Naive thymus-derived CD8-positive, alpha-beta T cell (primary cell): ENCODE measurements around the gene SLC22A12. TPM values are rescaled to one million over a fixed set of nuclear protein-coding genes. Genes with fewer than 3 reads are reported as not detected.
"Not testable (repeated sequence)": the region's sequence is repeated elsewhere in the genome, so short reads cannot be mapped to it uniquely, and the experiment has no call there.

Source experiments
- ATAC-seq, 2 donors: fragments of 150-1000 bp; cut with Tn5 transposase in 1 of 2; sonication (Bioruptor Pico), chemical (Tn5 transposase) in 1 of 2; 1 replicate in 1 of 2; 2 replicates in 1 of 2; pipeline ENCODE4 v1.10.0; 2021; ENCODE audit warnings: mild to moderate bottlenecking in 2 of 2, moderate library complexity in 2 of 2
- POLR2A ChIA-PET: fragments of 350-600 bp; sonication (Branson Sonifier 250); formaldehyde crosslinking; loops from one replicate; lab custom pipeline; 2021; ENCODE audit warnings: antibody characterized with exemption; lab: Charles Lee
- DNase-seq, 10 donors: peaks; one replicate each; pipeline versions ENCODE4 v3.0.0 to v3.0.0-alpha.2; 2020 to 2022
- H3K27ac Mint-ChIP-seq, 10 donors: one replicate each; pipeline ENCODE4 v1.8.0; 2020 to 2022; ENCODE audit warnings: mild to moderate bottlenecking in 10 of 10, mixed read lengths in 10 of 10, moderate library complexity in 4 of 10, inconsistent platforms in 1 of 10
- H3K27me3 Mint-ChIP-seq, 5 donors: one replicate each; pipeline ENCODE4 v1.8.0; 2021 to 2022; ENCODE audit warnings: mixed read lengths in 5 of 5
- H3K36me3 Mint-ChIP-seq, 3 donors: one replicate each; pipeline ENCODE4 v1.8.0; 2020 to 2022; ENCODE audit warnings: mixed read lengths in 3 of 3, mild to moderate bottlenecking in 2 of 3, inconsistent platforms in 1 of 3
- H3K4me1 Mint-ChIP-seq, 4 donors: one replicate each; pipeline ENCODE4 v1.8.0; 2021 to 2022; ENCODE audit warnings: mixed read lengths in 4 of 4
- H3K4me3 Mint-ChIP-seq, 10 donors: one replicate each; pipeline ENCODE4 v1.8.0; 2020 to 2022; ENCODE audit warnings: mild to moderate bottlenecking in 10 of 10, mixed read lengths in 10 of 10, moderate library complexity in 6 of 10, inconsistent platforms in 1 of 10
- H3K9me3 Mint-ChIP-seq, 9 donors: one replicate each; pipeline ENCODE4 v1.8.0; 2020 to 2022; ENCODE audit warnings: mixed read lengths in 9 of 9, mild to moderate bottlenecking in 3 of 9, inconsistent platforms in 1 of 9, moderate library complexity in 1 of 9
- polyA plus RNA-seq, 3 donors: library from polyadenylated mRNA; unstranded; fragments of 300-500 nt; fragmentation: Illumina TruSeq; gene quantifications; one replicate each; pipeline ENCODE4 v1.2.3, GENCODE V29; 2021
- total RNA-seq, 8 experiments: library from RNA in 2 of 8; stranded (reverse) in 2 of 8; gene quantifications; one replicate each; pipeline ENCODE4 v1.2.3 and lab custom pipeline; 2021 to 2026

SLC22A12 gene
- total and polyA plus RNA-seq, 5 experiments from 2014 or later = not detected

DNA sequence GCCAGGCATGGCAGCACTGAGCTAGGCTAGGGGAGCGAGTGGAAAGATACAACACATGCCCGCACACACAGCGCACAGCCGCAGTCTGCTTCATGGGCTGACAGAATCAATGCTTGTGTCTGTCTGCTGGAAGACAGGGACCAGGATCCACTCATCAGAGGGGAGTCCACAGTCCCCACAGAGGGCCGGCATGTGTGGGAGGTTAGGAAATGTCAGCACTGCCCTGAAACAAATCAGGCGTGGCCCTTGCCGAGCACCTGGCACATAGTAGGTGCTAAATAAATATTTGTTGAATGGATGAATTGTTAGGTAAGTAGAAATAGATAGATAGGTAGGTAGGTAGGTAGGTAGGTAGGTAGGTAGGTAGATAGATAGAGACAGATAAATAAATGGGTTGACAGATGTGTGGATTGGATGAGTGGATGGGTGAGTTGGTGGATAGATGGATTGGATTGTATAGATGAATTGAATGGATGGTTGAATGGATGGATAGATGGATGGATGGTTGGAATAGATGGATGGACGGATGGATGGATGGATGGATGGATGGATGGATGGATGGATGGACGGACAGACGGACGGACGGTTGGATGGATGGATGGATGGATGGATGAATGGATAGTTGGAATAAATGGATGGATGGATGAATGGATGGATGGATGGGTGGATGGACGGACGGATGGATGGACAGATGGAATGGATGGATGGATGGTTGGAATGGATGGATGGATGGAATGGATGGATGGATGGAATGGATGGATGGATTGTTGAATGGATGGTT lies 3.3 kb downstream of the SLC22A12 start:
- ATAC-seq (no peak), DNase-seq (peak in 1 of 10 donors; percentile 9)
- Mint-ChIP-seq H3K4me1 (peaks cover 0 to 1% (median 0%) of the 10 kb centered on the region in 4 donors), H3K9me3 (peaks cover 0 to 3% (median 2%) of the 10 kb centered on the region in 9 donors), H3K36me3 (no peaks in the 10 kb centered on the region), H3K27me3 (peaks cover 0 to 9% (median 3%) of the 10 kb centered on the region in 5 donors), H3K27ac (no peak overlapping the region), H3K4me3 (no peak overlapping the region)
- POLR2A ChIA-PET = no interaction called here

DNA sequence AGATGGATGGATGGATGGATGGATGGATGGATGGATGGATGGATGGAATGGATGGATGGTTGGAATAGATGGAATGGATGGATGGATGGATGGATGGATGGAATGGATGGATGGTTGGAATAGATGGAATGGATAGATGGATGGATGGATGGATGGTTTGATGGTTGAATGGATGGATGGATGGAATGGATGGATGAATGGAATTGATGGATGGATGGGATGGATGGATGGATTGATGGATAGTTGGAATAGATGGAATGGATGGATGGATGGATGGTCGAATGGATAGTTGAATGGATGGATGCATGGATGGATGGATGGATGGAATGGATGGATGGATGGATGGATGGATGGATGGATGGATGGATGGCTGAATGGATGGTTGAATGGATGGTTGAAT lies 4.9 kb downstream of the SLC22A12 start:
- H3K4me3 Mint-ChIP-seq, H3K27ac Mint-ChIP-seq, POLR2A ChIA-PET, ATAC-seq, H3K27me3 Mint-ChIP-seq, H3K4me1 Mint-ChIP-seq, DNase-seq, H3K9me3 Mint-ChIP-seq, H3K36me3 Mint-ChIP-seq: not testable (repeated sequence)

DNA sequence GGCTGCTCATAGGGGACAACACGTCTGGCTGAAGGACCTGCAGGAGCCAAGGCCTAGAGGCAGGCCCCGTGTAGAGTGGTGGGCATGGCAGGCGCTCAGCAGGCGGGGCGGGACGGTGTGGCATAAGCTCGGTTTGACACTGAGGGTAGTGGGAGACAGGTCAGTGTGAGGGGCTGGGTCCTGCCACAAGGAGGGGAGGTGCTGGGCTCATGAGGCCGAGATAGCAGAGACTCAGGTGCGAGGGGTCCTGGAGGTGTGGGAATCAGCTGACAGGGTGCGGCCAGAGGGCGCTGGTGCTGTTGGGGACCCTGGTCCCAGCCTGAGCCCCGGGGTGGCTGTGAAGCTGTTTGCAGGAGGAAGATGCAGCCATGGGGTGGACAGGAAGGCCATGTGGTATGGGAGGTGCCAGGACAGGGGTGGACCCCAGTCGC lies 6.7 kb downstream of the SLC22A12 start:
- Mint-ChIP-seq H3K4me3 (no peak overlapping the region), H3K9me3 (no peaks in the 10 kb centered on the region), H3K27ac (no peak overlapping the region), H3K36me3 (no peaks in the 10 kb centered on the region), H3K4me1 (peaks cover 0 to 1% (median 0%) of the 10 kb centered on the region in 4 donors), H3K27me3 (peaks cover 0 to 9% (median 1%) of the 10 kb centered on the region in 5 donors)
- ATAC-seq (no peak), DNase-seq (peak in 1 of 10 donors; percentile 43)
- POLR2A ChIA-PET = no interaction called here

DNA sequence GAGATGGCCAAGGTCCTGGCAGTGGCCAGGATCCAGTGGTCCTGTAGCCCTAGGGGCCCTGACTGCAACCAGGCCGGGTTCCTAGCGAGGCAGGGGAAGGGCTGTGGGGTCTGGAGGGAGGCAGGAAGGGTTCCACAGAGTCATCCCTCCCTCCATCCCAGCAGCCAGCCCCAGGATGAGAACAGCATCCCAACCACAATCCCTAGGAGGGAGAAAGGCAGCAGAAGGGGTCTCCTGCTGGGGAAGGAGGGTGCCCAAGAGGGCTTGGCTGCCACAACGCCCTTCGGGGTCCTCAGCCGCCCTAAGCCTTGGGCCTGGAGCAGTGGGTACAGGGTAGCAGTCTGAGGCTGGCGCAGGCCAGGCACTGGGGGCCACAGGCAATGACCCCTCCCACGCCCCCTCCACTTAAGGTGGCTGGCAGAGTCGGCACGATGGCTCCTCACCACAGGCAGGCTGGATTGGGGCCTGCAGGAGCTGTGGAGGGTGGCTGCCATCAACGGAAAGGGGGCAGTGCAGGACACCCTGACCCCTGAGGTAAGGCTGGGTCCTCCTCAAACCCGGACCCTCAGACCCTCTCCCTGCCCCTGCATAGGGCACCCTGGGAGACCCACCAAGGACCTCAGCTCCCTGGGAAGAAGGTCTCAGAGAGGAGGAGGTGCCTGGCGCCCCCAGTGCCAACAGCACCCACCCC lies 7.2 kb downstream of the SLC22A12 start:
- H3K4me1 Mint-ChIP-seq = peaks cover 0 to 1% (median 0%) of the 10 kb centered on the region in 4 donors
- ATAC-seq = no peak

DNA sequence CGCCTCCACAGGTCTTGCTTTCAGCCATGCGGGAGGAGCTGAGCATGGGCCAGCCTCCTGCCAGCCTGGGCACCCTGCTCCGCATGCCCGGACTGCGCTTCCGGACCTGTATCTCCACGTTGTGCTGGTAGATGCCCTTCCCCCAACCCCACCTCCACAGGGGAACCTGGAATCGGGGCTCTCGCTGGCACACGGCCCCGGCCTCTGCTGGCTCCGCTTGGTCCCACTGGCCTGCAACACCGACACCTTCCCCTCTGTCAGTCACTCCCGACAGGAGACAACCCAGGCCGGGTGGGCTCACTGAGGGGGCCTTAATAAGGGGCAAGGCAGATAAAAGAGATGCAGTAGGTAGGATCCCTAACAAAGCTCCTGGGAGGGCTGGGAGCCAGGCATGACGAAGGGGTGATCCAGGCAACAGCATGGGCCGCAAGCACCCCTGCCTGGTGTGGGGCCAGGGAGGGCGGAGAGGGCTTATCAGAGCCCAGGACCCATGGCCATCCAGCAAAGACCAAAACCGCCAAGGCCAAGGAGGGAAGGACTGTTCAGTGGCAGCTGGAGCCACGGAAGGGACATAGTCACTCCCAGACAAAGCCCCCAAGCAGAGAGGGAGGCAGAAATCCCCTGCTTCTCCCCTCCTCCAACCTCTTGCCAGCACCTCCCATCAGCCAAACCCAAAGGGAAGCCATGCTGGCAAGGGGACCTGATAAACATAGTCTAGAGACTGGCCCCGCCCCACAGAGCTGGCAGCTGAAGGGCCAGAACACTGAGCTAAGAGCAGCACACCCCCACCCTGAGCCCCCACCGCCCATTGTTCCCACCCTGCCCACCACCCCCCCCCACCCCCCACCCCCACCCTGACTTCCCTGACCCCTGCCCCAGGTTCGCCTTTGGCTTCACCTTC lies 8.0 kb downstream of the SLC22A12 start:
- Mint-ChIP-seq H3K9me3 (no peaks in the 10 kb centered on the region), H3K27ac (no peak overlapping the region), H3K36me3 (no peaks in the 10 kb centered on the region), H3K4me1 (peaks cover 0 to 1% (median 0%) of the 10 kb centered on the region in 4 donors), H3K4me3 (no peak overlapping the region), H3K27me3 (peaks cover 0 to 9% (median 1%) of the 10 kb centered on the region in 5 donors)
- ATAC-seq (no peak), DNase-seq (peak in 1 of 10 donors; percentile 53)
- POLR2A ChIA-PET = no interaction called here

More for the DNA sequence above, 7.2 kb downstream of the SLC22A12 start:
- Mint-ChIP-seq H3K4me3 (no peak overlapping the region), H3K36me3 (no peaks in the 10 kb centered on the region), H3K27me3 (peaks cover 0 to 9% (median 1%) of the 10 kb centered on the region in 5 donors), H3K9me3 (no peaks in the 10 kb centered on the region), H3K27ac (no peak overlapping the region)
- POLR2A ChIA-PET = no interaction called here
- peak in 1 of 10 donors; percentile 19 for DNase-seq

DNA sequence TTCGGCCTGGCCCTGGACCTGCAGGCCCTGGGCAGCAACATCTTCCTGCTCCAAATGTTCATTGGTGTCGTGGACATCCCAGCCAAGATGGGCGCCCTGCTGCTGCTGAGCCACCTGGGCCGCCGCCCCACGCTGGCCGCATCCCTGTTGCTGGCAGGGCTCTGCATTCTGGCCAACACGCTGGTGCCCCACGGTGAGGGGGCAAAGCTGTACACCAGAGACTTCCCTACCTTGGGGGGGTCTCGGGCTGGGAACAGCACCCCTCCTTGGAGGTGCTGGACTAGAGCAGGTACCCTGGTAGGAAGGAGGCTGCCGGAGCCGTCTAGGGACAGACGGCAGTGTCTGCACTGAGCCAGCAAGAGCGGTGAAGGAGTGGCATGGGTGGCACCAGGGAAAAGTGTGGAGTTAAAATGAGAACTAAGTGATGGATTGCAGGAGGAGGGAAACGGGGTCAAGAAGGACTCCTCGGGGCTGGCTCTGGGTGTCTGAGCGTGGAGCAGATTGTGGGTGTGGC lies 8.7 kb downstream of the SLC22A12 start:
- POLR2A ChIA-PET = no interaction called here
- DNase-seq = no peak
- Mint-ChIP-seq H3K4me1 (peaks cover 0 to 1% (median 0%) of the 10 kb centered on the region in 4 donors), H3K36me3 (no peaks in the 10 kb centered on the region), H3K27me3 (peaks cover 0 to 9% (median 4%) of the 10 kb centered on the region in 5 donors), H3K4me3 (no peak overlapping the region), H3K9me3 (no peaks in the 10 kb centered on the region), H3K27ac (peak overlapping the region in 1 of 10 donors; percentile 58)
- no peak for ATAC-seq

DNA sequence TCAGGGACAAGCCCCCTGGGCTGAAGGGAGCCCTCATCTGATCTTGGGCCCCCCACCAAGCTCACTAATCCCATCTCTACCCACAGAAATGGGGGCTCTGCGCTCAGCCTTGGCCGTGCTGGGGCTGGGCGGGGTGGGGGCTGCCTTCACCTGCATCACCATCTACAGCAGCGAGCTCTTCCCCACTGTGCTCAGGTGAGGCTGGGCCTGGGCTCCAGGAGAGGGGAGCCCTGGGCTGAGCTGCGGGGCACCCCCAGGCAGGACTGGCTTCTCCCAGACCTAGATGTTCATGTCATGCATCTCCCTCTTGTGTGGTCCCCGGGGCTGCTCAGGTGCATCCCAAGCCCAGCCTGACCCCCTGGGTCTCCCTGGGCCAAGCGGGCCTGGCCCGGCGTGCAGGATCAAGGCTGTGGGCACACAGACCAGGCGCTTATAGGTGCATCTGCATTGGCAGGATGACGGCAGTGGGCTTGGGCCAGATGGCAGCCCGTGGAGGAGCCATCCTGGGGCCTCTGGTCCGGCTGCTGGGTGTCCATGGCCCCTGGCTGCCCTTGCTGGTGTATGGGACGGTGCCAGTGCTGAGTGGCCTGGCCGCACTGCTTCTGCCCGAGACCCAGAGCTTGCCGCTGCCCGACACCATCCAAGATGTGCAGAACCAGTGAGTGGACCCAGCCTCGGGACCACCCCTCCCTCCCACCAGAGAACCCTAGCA lies 9.4 kb downstream of the SLC22A12 start:
- no peak for DNase-seq
- no peaks in the 10 kb centered on the region for H3K36me3 Mint-ChIP-seq
- peaks cover 0 to 1% (median 0%) of the 10 kb centered on the region in 4 donors for H3K4me1 Mint-ChIP-seq
- H3K9me3 Mint-ChIP-seq = no peaks in the 10 kb centered on the region
- POLR2A ChIA-PET = no interaction called here
- H3K27ac Mint-ChIP-seq = no peak overlapping the region
- H3K27me3 Mint-ChIP-seq = peaks cover 0 to 9% (median 5%) of the 10 kb centered on the region in 5 donors
- ATAC-seq = no peak
- no peak overlapping the region for H3K4me3 Mint-ChIP-seq

DNA sequence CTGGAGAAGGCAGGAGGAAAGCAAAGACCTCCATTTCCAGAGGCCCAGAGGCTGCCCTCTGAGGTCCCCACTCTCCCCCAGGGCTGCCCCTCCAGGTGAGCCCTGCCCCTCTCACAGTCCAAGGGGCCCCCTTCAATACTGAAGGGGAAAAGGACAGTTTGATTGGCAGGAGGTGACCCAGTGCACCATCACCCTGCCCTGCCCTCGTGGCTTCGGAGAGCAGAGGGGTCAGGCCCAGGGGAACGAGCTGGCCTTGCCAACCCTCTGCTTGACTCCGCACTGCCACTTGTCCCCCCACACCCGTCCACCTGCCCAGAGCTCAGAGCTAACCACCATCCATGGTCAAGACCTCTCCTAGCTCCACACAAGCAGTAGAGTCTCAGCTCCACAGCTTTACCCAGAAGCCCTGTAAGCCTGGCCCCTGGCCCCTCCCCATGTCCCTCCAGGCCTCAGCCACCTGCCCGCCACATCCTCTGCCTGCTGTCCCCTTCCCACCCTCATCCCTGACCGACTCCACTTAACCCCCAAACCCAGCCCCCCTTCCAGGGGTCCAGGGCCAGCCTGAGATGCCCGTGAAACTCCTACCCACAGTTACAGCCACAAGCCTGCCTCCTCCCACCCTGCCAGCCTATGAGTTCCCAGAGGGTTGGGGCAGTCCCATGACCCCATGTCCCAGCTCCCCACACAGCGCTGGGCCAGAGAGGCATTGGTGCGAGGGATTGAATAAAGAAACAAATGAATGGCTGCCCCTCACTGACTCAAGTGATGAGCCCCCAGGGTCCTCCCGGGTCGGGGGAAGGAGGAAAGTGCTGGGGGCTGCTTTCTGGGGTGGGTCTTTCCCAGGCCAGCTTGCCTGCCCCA lies 10.8 kb downstream of the SLC22A12 start:
- H3K36me3 Mint-ChIP-seq = no peaks in the 10 kb centered on the region
- H3K9me3 Mint-ChIP-seq = no peaks in the 10 kb centered on the region
- POLR2A ChIA-PET = no interaction called here
- H3K4me1 Mint-ChIP-seq = peaks cover 0 to 1% (median 0%) of the 10 kb centered on the region in 4 donors
- ATAC-seq (no peak), DNase-seq (no peak)
- no peak overlapping the region for H3K4me3 Mint-ChIP-seq
- peaks cover 0 to 9% (median 8%) of the 10 kb centered on the region in 5 donors for H3K27me3 Mint-ChIP-seq
- H3K27ac Mint-ChIP-seq = no peak overlapping the region

DNA sequence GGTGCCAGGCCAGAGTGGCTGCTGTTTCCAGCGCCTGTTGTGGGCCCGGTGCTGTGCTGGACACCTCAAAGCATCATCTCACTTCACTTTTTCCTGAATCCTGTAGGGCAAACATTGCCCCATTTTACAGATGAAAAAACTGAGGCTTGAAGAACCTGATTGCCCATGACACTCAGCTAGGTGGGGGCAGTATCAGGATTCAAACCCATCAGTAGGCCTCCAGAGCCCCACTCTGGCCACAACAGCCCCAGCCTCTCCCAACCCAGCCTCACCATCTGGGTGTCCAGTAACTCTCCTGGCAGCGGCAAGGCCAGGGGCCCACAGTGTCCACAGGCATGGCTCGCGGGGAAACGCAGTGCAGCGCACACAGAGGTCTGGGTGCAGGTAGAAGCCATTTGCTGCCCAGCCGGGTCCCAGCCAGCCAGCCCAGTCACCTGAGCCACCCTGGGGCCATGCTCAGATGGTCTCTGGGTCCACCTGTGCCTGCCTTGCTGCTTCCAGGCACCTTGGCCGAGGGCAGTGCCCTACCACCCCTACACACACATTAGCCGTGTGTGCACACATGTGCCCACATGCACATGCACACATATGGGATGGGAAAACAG lies 11.5 kb downstream of the SLC22A12 start:
- DNase-seq = no peak
- H3K4me1 Mint-ChIP-seq = peaks cover 0 to 3% (median 0%) of the 10 kb centered on the region in 4 donors
- POLR2A ChIA-PET = no interaction called here
- H3K27me3 Mint-ChIP-seq = peaks cover 0 to 8% (median 2%) of the 10 kb centered on the region in 5 donors
- peak overlapping the region in 1 of 10 donors; percentile 53 for H3K27ac Mint-ChIP-seq
- ATAC-seq = no peak
- no peaks in the 10 kb centered on the region for H3K9me3 Mint-ChIP-seq
- no peak overlapping the region for H3K4me3 Mint-ChIP-seq
- no peaks in the 10 kb centered on the region for H3K36me3 Mint-ChIP-seq

DNA sequence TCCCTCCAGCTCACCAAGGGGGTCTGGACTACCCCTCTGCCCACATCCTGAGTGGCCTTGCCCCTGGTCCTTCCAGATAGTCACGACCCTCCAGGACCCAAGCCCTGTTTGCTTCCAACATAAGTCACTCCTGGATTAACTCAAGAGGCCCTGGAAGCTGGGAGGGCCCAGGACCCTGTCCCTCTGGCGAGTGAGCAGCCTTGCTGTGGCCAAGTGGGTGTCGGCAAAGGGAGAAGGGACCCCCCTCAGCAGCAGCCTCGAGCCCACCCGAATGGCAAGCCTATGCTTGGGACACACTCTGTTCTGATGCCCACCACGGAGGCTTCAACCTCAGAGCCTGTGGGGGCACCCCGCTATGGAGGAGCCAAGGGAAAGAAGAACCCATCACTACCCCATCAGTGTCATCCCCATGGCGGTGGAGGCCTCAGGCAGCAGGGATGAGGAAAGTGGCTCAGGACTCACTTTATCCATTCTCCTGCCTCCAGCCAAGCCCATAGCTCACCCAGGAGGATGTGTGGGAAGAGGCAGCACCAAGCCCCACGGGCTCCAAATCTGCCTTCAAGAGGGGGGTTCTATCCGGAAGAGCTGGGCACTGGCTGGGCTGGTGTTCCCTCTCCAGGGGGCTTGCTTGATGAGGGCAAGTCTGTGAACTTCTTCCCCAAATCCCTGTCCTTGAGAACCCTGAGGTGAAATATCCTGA lies 12.5 kb downstream of the SLC22A12 start:
- no peak for DNase-seq
- POLR2A ChIA-PET = no interaction called here
- H3K4me3 Mint-ChIP-seq = no peak overlapping the region
- no peaks in the 10 kb centered on the region for H3K9me3 Mint-ChIP-seq
- peaks cover 0 to 8% (median 0%) of the 10 kb centered on the region in 5 donors for H3K27me3 Mint-ChIP-seq
- H3K36me3 Mint-ChIP-seq = no peaks in the 10 kb centered on the region
- peaks cover 0 to 3% (median 0%) of the 10 kb centered on the region in 4 donors for H3K4me1 Mint-ChIP-seq
- no peak for ATAC-seq
- no peak overlapping the region for H3K27ac Mint-ChIP-seq
